ENCODE data around the gene ASIC1.

Gene ASIC1

GRCh38 chr12:50043854-50044253, 13.5 kb upstream of the ASIC1 start:
- ATAC-seq (replicated peaks), result no peak
- peaks cover 0 to 8% of the 10 kb centered on the region in 2 donors for H3K27me3 Mint-ChIP-seq
- no peaks in the 10 kb centered on the region for H3K4me1 Mint-ChIP-seq (ENCODE audit: low read depth in 2 of 2)
- no peak overlapping the region for H3K27ac Mint-ChIP-seq
- H3K36me3 Mint-ChIP-seq (ENCODE audit: insufficient read depth), result no peaks in the 10 kb centered on the region
- H3K4me3 Mint-ChIP-seq, result no peak overlapping the region
- H3K9me3 Mint-ChIP-seq, result no peaks in the 10 kb centered on the region
- DNase-seq, result no peak

DNA sequence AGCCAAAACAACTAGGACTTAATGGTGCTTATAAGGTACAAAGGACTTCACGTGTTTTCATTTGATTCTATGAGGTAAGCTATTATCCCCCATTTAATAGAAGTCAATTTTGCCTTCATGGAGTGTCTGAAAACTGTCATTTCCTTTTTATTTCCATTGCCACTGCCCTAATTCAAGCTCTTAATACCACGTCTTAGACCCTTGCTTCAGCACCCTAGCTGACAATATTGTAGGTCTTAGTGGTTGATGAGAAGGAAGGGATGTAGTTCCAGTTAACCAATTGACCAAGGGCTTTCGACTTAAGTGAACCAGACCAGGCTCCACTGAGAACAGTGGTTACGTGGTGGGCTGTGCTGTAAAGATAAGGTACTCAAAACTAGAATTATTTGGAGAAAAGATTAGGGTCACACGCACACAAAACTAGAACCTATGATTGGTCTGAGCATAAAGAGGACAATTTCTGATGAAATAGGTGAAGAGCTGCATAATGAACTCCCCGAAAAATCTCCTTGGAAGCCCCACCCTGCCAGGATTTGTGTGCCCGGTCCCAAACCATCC, 9.6 kb upstream of the ASIC1 start:
- peaks cover 26 to 41% of the 10 kb centered on the region in 2 donors for H3K27me3 Mint-ChIP-seq
- H3K27ac Mint-ChIP-seq, result no peak overlapping the region
- DNase-seq, result no peak
- no peaks in the 10 kb centered on the region for H3K4me1 Mint-ChIP-seq (ENCODE audit: low read depth in 2 of 2)
- no peak overlapping the region for H3K4me3 Mint-ChIP-seq
- no peak for ATAC-seq (replicated peaks)
- no peaks in the 10 kb centered on the region for H3K36me3 Mint-ChIP-seq (ENCODE audit: insufficient read depth)
- H3K9me3 Mint-ChIP-seq, result no peaks in the 10 kb centered on the region

DNA sequence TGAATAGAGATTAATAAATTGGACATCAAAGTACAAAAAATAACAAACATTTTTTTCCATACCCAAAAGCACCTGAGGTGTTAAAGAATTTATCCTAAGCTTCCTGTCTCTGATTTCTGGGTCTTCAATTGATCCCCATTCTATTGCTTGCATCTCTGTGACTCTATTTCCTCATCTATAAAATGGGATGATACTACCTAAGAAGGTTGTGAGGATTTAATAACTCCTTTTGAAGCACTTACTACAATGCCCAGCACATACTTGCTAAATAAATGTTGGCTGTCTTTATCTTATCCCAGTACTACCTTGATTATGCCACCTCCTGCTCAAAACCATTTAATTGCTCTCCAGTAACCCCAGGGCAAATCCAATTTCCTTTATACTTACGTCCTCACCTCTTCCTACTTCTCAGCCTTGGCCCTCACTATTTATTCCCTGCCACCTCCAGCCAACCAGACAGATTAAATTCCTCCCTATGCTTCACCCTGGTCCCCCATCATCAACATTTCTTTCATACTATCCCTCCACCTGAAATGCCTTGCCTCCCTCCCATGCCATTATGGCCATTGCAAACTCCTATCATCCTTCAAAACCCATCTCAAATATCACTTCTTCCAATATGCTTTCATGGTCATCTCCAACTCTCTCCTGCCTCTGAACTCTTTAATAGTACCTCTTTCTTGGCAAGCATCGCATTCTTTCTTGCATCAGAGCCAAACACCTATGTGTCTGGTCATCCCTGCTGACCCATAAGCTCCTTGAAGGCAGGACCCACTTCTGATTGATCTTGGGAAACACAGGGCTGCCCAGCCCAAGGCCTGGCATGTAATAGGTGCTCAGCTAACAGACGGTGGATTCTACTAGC, 7.9 kb upstream of the ASIC1 start:
- no peak for DNase-seq
- Mint-ChIP-seq H3K4me1 (ENCODE audit: low read depth in 2 of 2) (no peaks in the 10 kb centered on the region), H3K9me3 (no peaks in the 10 kb centered on the region), H3K27me3 (peaks cover 27 to 54% of the 10 kb centered on the region in 2 donors), H3K36me3 (ENCODE audit: insufficient read depth) (no peaks in the 10 kb centered on the region), H3K4me3 (no peak overlapping the region), H3K27ac (no peak overlapping the region)
- ATAC-seq (replicated peaks), result no peak

DNA sequence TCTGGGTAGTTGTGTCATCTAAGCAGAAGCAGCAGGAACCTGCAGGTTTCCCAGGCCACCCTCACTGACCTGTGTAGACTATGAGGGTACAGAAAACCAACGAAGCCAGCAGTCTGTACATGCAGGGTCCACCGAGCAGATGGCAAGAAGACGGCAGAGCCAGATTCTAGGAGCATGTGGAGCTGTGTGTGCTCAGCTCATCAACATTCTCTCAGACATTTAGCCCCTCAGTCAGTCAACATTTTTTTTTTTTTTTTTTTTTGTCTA, 7.3 kb upstream of the ASIC1 start:
- DNase-seq (no peak), ATAC-seq (replicated peaks) (no peak)
- Mint-ChIP-seq H3K36me3 (ENCODE audit: insufficient read depth) (no peaks in the 10 kb centered on the region), H3K4me3 (no peak overlapping the region), H3K27ac (no peak overlapping the region), H3K27me3 (peaks cover 27 to 54% of the 10 kb centered on the region in 2 donors), H3K9me3 (no peaks in the 10 kb centered on the region), H3K4me1 (ENCODE audit: low read depth in 2 of 2) (no peaks in the 10 kb centered on the region)

- Mint-ChIP-seq H3K4me1 (ENCODE audit: low read depth in 2 of 2) (peaks cover under 1% of the 10 kb centered on the region in 2 donors), H3K4me3 (no peak overlapping the region)
Measured at GRCh38 chr12:50050410-50051098, 6.8 kb upstream of the ASIC1 start.

DNA sequence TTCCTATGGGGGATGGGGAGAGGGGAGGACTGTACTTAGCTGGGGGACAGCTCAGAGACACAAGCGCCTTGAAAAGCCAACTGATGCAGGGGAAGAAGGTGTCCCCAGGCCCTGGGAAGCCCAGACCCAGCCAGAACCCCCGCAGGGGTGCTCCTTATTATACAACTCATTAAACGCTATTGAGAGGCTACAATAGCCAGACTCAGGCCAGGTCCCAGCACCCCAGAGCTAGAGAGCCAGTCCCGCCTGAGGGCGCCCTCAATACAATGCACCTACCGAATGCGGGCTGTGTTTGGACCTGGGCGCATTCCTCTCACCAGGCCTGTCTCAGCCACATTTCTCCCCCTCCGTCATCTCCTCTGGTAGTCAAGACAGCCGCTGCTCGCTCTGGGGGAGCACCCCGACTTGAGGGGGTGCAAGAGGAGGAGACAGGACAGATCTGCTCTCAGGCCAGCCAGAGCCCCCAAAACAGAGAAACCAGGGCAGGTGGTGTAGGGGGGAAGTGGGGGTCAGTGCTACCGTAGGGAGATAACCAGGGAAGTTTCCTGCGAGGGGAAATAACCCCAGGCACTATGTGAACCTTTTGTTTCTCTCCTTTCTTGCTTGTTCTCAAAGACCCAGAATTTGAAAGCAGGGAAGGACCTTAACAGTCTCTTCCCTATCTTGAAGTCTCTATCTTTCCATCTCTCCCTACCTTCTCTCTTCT, 6.1 kb upstream of the ASIC1 start:
- no peaks in the 10 kb centered on the region for H3K36me3 Mint-ChIP-seq (ENCODE audit: insufficient read depth)
- no peak overlapping the region for H3K27ac Mint-ChIP-seq
- no peak overlapping the region for H3K4me3 Mint-ChIP-seq
- peaks cover 35 to 64% of the 10 kb centered on the region in 2 donors for H3K27me3 Mint-ChIP-seq
- DNase-seq (no peak), ATAC-seq (replicated peaks) (no peak)
- H3K9me3 Mint-ChIP-seq, result no peaks in the 10 kb centered on the region
- peaks cover 7 to 8% of the 10 kb centered on the region in 2 donors for H3K4me1 Mint-ChIP-seq (ENCODE audit: low read depth in 2 of 2)

More at GRCh38 chr12:50050410-50051098, 6.8 kb upstream of the ASIC1 start:
- no peak overlapping the region for H3K27ac Mint-ChIP-seq
- DNase-seq (no peak), ATAC-seq (replicated peaks) (no peak)
- H3K36me3 Mint-ChIP-seq (ENCODE audit: insufficient read depth), result no peaks in the 10 kb centered on the region
- peaks cover 28 to 57% of the 10 kb centered on the region in 2 donors for H3K27me3 Mint-ChIP-seq
- H3K9me3 Mint-ChIP-seq, result no peaks in the 10 kb centered on the region

DNA sequence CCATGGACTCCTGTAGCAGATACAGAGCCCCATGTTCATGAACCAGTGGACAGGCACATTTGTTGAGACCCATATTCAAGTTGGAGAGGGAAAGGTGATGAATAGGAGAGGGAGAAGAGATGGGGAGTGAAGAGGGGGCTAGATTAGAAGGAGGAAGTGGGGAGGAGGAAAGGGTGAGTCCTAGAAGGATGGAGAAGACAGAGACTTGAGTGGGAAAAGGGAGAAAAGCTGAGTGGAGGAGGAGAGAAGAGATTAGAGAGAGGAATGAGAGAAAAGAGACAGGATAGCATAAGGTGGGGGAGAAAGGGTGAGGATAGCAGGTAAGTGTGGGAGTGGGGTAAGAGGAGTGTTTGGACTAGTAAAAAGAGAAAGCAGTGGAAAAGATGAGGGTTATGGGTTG, 4.9 kb upstream of the ASIC1 start:
- no peak for DNase-seq
- Mint-ChIP-seq H3K36me3 (ENCODE audit: insufficient read depth) (no peaks in the 10 kb centered on the region), H3K4me1 (ENCODE audit: low read depth in 2 of 2) (peaks cover 15 to 18% of the 10 kb centered on the region in 2 donors), H3K27me3 (peaks cover 46 to 71% of the 10 kb centered on the region in 2 donors), H3K9me3 (no peaks in the 10 kb centered on the region), H3K4me3 (no peak overlapping the region), H3K27ac (no peak overlapping the region)
- no peak for ATAC-seq (replicated peaks)

GRCh38 chr12:50052964-50053363, 4.4 kb upstream of the ASIC1 start:
- H3K4me1 Mint-ChIP-seq (ENCODE audit: low read depth in 2 of 2), result peaks cover 15 to 18% of the 10 kb centered on the region in 2 donors
- no peaks in the 10 kb centered on the region for H3K36me3 Mint-ChIP-seq (ENCODE audit: insufficient read depth)
- no peak overlapping the region for H3K27ac Mint-ChIP-seq
- H3K9me3 Mint-ChIP-seq, result no peaks in the 10 kb centered on the region
- H3K4me3 Mint-ChIP-seq, result no peak overlapping the region
- peaks cover 46 to 69% of the 10 kb centered on the region in 2 donors for H3K27me3 Mint-ChIP-seq
- DNase-seq, result no peak
- no peak for ATAC-seq (replicated peaks)

DNA sequence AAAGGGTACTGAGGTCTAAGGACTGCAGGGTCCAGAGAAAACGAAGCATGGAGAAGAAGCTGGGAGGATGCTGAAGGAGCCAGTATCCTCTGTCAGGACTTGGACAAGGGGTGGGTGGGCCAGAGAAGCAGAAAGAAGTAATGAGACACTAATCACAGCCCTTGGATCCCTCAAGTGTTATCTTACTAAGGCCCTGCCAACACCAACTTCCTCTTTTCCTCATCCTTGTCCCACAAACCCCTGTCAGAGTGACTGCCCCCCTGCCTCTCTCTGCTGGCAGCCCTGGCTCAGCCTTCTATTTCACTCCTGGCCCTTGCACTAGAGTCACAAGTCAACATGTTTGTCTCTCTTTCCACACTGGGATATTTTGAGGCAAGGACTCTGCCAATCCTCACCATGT, 3.8 kb upstream of the ASIC1 start:
- Mint-ChIP-seq H3K27me3 (peaks cover 49 to 75% of the 10 kb centered on the region in 2 donors), H3K4me1 (ENCODE audit: low read depth in 2 of 2) (peaks cover 15 to 18% of the 10 kb centered on the region in 2 donors), H3K4me3 (no peak overlapping the region), H3K36me3 (ENCODE audit: insufficient read depth) (no peaks in the 10 kb centered on the region), H3K9me3 (no peaks in the 10 kb centered on the region), H3K27ac (no peak overlapping the region)
- ATAC-seq (replicated peaks) (no peak), DNase-seq (no peak)

GRCh38 chr12:50055831-50056638, 1.4 kb upstream of the ASIC1 start:
- peak; percentile 41 to 58 (median 45) for DNase-seq
- H3K36me3 Mint-ChIP-seq (ENCODE audit: insufficient read depth), result peaks cover 3% of the 10 kb centered on the region
- H3K4me3 Mint-ChIP-seq, result peak overlapping the region; percentile 84 to 90
- H3K27me3 Mint-ChIP-seq, result peaks cover 58 to 83% of the 10 kb centered on the region in 2 donors
- peak; percentile 66 for ATAC-seq (replicated peaks)
- H3K4me1 Mint-ChIP-seq (ENCODE audit: low read depth in 2 of 2), result peaks cover 23 to 24% of the 10 kb centered on the region in 2 donors
- H3K9me3 Mint-ChIP-seq, result no peaks in the 10 kb centered on the region
- H3K27ac Mint-ChIP-seq, result no peak overlapping the region

DNA sequence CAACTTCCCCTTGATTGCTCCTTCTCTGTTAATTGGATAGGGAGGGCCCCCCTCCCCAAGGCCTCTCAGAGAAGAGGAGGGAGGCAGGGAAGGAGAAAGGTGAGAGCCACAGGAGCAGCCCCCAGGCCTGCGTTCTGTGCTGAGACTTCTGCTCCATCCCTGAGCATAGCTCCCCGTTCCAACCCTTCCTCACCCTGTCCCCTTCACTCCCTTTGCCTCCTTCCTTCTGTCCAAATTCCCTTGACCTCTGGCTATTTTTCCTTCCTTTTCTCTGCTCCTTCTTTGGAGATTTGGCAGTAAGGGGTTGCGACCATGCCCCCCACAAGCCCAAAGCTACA, 788 bp upstream of the ASIC1 start:
- H3K4me1 Mint-ChIP-seq (ENCODE audit: low read depth in 2 of 2), result peaks cover 23 to 24% of the 10 kb centered on the region in 2 donors
- ATAC-seq (replicated peaks) (no peak), DNase-seq (no peak)
- no peak overlapping the region for H3K27ac Mint-ChIP-seq
- peak overlapping the region; percentile 84 to 90 for H3K4me3 Mint-ChIP-seq
- peaks cover 3% of the 10 kb centered on the region for H3K36me3 Mint-ChIP-seq (ENCODE audit: insufficient read depth)
- peaks cover 56 to 83% of the 10 kb centered on the region in 2 donors for H3K27me3 Mint-ChIP-seq
- no peaks in the 10 kb centered on the region for H3K9me3 Mint-ChIP-seq

DNA sequence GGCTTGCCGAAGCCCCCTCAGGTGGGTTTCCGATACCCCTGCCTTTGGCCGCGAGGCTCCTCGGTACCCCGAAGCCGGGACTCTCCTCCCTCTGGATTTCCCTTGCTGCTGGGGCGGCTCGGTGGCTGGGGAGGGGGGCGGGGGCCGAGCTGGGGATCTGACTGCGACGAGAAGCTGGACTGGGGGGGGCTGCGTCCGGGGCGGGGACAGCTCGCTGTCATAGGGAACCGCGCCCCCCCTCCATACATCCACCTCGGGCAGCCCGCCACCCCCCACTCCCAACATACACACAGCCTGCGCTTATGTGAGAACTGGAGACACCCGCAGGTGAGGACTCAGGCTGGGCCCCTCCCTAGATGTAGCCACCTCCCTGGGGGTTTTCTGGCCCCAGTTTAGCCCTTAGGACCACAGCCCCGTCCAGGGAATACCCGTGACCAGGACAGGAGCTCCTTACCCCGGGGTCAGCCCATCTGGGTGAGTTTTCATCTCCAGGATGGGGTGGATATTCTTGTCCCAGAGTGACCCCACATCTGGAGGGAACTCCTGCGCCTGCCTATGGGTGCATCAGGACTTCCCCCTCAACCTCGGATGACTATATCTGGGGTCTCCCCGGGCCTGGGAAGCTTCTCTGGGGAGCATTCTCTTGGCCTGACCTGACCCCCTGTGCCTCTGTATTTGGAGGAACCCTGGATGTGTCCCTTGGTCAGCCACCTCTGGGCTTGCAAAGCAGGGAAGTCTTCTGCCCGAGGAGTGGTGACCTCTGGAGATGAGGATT, 687 bp downstream of the ASIC1 start:
- peaks cover 53 to 83% of the 10 kb centered on the region in 2 donors for H3K27me3 Mint-ChIP-seq
- H3K9me3 Mint-ChIP-seq, result no peaks in the 10 kb centered on the region
- H3K36me3 Mint-ChIP-seq (ENCODE audit: insufficient read depth), result peaks cover 3% of the 10 kb centered on the region
- ATAC-seq (replicated peaks), result no peak
- DNase-seq, result no peak
- H3K4me1 Mint-ChIP-seq (ENCODE audit: low read depth in 2 of 2), result peaks cover 23 to 24% of the 10 kb centered on the region in 2 donors
- peak overlapping the region; percentile 67 to 90 for H3K4me3 Mint-ChIP-seq
- H3K27ac Mint-ChIP-seq, result no peak overlapping the region
